GM10266 (cell line): ENCODE results near the gene TMCC2.

Source experiments
- DNase-seq: peaks from one replicate; pipeline ENCODE4 v3.0.0; 2012; ENCODE audit errors: extremely low spot score
- CTCF ChIP-seq: IDR thresholded peaks from 2 replicates; pipeline ENCODE4 v1.5.1; 2012; ENCODE audit warnings: mild to moderate bottlenecking, low read depth; ENCODE audit not compliant: control insufficient read depth, insufficient read depth; ENCODE audit errors: missing control alignments

The TMCC2 gene

GRCh38 chr1:205236526-205236925, 8.8 kb downstream of the TMCC2 start:
- no peak for TF ChIP-seq CTCF

GRCh38 chr1:205236951-205237475, 9.3 kb downstream of the TMCC2 start:
- DNase-seq: no peak
- TF ChIP-seq CTCF: no peak

More at GRCh38 chr1:205236526-205236925, 8.8 kb downstream of the TMCC2 start:
- DNase-seq: no peak

- TF ChIP-seq CTCF: no peak
- peak; percentile 65 for DNase-seq
Observed at GRCh38 chr1:205237526-205238484, 10.1 kb downstream of the TMCC2 start.

GRCh38 chr1:205239078-205239477, 11.3 kb downstream of the TMCC2 start:
- TF ChIP-seq CTCF: no peak
- DNase-seq: no peak

- no peak for DNase-seq
- TF ChIP-seq CTCF: no peak
Observed at GRCh38 chr1:205240118-205240517, 12.4 kb downstream of the TMCC2 start.

GRCh38 chr1:205240569-205240968, 12.8 kb downstream of the TMCC2 start:
- DNase-seq: no peak
- no peak for TF ChIP-seq CTCF
